HG02571 (cell line): ENCODE measurements around the gene KCNJ16.

Experiments used
- ATAC-seq: cut with Tn5 transposase; IDR thresholded peaks from one replicate; pipeline ENCODE4 v1.9.1; 2021; ENCODE audit warnings: mild to moderate bottlenecking, moderate library complexity; ENCODE audit not compliant: unreplicated experiment

The KCNJ16 gene

DNA sequence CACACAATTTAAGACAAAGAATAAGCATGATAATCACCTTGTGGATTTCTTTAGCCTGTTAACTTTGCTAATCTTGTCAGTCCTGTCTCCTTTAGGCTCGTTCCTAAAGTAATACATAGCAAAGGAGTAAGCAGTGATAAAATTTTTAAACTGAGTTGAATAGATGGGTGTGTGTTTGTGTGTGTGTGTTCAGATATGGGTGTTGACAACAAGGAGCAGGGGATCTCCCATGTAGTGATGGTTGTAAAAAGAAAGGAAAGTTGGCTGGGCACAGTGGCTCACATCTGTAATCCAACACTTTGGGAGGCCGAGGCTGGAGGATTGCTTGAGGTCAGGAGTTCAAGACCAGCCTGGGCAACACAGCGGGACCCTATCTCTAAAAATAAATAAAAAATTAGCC lies 49.7 kb downstream of the KCNJ16 start:
- no peak for ATAC-seq

DNA sequence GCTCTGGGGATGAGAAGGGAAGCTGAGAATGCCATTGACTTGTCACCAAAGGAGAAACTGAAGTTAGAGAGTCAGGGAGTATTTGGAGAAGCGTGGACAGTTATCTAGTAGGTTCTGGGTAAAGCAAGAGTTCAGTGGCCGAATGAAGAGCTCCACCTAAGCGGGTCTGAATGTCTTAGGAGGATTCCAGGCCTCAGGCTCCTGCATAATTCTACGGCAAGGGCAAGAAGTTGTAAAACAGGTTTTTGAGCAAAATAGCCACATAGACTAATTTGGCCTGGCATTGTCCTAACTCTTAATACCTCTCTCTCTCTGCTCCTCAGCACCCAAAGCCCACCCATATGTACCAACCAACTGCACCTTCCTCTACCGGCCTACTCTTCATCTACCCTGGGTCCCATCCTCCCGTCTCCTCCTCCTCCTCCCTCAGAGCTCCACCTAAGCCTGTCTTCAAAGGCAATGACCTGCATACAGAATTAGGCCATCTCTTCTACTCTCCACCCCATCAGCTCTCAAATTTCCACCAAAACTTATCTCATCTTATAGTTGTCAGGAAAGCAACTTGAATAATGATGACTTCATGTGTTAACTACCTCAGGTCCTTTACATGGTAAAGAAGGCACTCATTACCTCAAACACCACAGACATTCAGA lies 52.3 kb downstream of the KCNJ16 start:
- no peak for ATAC-seq

DNA sequence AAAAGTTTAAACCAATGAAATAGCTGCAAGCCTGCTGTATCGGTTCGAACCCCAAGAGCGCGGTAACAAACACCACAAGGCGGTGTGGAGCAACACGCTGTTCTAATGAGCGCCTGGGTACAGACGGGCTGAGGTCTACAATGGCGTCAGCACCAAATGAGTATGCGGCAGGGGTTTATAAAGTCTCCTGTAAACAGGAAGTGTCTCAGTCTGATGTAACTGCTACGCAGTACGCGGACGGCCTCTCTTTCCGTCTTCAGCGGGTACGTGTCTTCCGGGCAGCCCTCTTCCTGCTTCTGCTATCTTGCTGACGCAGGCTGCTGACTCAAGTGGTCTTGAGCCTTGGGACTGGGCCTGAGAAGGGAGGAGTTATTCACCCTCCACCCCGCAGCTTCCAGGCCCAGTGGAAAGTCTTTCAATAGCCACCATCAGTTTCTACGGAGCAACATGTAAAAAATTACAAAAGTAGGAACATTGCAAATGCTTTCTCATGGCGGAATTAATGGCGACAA lies 53.8 kb downstream of the KCNJ16 start:
- no peak for ATAC-seq

DNA sequence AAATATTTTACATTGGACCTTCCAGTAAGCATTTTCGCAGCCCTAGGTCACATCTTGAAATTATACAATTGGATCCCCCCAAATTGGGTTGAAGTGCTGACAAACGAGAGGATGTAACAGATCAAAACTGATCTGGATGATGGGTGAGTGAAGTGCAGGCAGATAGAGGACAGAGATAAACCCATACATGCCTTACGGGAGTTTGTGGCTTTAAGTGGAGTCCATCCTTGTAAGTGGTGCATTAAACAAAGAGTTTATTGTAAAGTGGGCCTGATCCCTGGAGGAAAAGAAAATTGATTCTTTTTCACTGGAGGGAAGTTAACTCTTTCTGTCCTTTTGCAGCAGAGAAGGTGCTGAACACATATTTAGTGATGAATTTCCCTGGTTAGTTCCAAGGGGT lies 55.3 kb downstream of the KCNJ16 start:
- no peak for ATAC-seq

DNA sequence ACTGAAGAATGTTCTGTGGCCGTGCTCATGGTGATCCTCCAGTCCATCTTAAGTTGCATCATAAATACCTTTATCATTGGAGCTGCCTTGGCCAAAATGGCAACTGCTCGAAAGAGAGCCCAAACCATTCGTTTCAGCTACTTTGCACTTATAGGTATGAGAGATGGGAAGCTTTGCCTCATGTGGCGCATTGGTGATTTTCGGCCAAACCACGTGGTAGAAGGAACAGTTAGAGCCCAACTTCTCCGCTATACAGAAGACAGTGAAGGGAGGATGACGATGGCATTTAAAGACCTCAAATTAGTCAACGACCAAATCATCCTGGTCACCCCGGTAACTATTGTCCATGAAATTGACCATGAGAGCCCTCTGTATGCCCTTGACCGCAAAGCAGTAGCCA lies 57.5 kb downstream of the KCNJ16 start:
- no peak for ATAC-seq

DNA sequence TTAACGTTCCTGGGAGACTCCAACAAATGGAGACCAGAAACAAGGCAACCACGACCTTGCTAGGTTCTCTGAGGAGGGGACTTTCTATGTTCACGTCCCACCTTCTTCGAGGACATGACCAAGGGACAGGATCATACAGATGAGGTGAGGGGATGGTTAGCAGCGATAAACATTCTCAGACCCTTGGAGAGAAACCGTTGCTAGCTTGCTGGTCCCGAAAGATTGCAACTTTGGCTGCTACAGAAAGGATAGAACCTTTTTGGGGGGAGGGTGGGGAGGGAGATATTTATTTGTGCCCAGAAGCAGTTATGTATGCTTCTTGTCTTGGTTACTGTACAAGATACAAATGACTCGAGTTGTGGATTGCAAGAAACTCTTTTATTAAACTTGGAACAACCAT lies 59.0 kb downstream of the KCNJ16 start:
- no peak for ATAC-seq

DNA sequence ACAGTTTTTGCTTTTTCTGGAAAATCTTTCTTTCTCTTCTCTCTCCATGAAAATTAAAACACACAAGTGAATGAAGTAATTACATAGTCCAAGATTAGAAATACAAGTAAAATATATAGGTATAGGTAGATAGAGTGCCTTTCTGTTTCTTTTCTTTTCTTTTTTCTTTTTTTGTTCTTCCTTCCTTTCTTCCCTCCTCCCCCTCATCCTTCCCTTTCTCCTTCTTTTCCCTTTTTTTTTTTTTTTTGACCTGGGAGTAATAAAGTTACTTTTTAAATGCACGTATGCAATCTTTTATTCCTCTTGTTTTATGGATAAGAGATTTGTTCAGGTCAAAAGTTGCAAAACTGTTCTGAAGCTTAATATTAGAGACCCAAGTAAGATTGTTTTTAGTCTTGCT lies 59.8 kb downstream of the KCNJ16 start:
- no peak for ATAC-seq

DNA sequence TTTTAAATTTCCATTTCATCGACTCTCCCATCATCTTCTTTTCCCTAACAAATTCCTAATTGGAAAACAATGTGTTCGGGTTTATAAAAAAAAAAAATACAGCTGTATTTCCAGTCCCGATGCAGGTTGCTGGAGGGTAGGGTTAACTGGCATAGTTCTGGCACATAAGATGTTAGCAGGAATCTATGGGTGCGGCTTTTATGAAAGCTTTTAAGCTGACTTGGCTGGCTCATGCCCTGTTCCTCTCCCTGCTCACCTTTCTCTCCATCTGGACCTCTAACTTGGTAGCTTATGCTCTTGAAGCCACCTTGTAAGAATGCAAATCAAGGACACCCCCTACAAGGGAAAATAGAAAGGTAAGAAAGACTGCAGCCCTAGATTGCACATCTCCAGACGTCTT lies 61.1 kb downstream of the KCNJ16 start:
- no peak for ATAC-seq

DNA sequence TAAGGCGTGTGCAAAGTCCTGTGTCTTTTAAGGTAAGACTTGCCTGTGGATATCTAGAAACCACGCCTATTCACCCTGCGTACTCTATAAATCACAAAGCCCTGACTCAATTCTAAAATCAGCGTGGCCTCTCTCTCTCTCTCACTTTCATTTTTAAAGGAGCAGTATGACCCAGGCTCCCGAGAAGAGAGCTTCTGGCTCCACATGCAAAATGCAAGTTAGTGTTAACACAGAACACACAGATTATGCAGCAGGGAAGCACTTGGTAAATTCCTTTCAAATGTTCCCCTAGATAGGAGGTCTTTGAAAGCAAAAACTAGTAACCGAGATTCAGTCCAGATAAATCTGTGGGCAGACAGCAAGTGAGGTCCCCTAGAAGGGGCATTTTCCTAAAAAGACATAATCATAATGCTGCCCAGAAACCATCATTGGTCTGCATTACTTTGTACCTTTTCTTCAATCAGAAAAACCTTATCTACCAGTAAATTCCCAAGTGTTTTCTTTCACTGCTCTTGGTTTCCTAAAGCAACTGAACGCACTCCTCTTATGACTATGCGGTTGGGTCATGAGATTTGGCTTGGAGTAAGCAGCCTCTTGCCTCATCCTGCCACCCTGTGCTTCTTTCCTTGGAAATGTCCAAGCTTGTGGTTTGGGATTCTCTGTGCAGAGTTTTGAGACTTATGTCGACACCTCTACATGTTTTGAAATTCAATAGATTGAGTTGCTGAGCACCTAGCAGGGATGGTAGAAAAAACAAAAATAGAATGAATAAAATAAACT lies 62.6 kb downstream of the KCNJ16 start:
- ATAC-seq: peak; percentile 98

DNA sequence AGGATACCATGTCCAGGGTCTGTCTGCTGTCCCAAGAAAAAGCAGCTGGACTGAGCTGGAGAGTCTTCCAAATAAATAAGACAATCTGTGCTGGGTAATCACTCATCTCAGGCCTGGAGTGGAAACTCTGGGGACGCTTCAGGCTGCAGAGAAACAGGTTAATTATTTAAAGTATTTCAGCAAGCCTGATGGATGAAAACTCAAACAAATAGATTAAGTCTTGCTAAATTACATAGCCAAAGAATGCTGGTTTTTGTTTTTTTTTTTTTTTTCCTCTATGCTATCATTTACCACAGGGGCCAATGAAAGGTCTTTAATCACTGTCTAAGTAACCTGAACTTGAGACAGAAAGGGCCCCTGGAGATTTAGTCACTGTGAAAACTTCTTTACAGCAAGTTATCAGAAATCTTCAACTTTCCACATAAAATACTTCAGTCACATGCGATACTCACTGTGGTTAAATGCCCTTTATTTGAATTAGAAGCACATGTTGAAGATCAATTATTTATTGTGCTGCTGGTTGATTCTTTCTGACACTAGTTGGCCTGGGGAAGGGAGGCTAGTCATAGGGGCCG lies 63.4 kb downstream of the KCNJ16 start:
- ATAC-seq: no peak

DNA sequence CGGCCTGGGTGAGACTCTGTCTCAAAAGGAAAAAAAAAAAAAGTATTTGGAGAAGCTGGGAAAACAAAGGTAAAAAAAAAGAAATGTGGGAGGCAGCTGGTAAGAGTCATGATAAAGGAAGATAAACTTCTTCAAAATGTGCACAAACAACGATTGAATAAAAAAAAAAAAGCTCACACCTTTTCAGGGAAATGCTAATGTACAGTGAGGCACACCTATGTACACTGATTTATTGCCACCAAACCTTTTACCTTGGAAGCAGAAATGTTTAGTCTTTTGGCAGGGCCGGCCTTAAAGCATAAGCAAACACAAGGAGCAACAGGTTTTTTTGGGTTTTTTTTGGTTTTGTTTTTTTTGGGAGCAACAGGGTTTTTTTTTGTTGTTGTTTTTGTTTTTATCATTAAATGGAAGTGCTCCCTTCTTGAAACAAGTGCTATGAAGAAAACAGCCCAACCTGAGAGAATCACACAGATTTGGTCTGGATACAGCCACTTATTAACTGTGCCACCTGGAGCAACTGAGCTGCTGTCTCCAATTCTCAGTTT lies 64.5 kb downstream of the KCNJ16 start:
- no peak for ATAC-seq

DNA sequence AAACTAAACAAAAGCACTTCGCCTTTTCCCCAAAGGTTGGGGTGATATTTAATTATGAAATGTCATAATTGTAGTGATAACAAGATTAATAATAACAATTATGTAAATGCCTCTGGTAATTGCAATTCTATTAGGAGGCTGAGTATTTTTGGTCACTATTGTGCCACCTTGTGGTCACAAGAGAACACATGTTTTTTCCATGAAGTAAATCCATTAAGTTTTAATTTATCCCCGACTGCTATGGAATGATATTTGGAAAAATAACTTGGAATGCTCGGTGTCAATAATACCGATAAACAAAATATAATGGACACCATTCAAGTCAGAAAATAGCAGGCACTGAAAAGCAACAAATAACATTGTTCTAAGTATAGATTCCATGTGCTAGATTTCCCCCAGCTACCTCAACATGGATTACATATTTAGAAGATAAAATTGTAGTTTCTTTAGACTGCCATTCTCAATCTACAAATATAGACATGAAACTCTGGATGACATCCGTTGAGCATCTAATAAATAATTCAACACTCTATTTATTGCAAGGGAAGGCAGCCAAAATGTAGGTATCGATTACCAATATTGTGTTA lies 69.3 kb downstream of the KCNJ16 start:
- no peak for ATAC-seq

DNA sequence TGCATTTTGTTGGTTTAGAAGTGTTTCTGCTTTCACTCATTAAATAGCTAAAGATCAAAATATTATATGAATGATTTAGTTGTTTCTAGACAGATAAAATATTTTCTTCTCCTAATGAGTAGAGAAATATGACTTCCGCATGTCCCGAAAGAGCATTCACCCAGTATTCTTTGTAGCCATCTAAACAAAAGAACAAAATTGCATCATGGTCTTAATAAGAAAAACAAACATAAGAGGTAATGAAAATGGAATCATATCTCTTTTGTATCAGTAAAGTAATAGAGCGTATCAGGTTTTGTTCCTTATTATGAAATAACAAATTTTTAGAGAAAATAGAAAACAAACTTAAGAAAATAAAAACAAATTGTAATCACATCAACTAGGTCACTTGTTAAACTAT lies 78.2 kb downstream of the KCNJ16 start:
- ATAC-seq: no peak

DNA sequence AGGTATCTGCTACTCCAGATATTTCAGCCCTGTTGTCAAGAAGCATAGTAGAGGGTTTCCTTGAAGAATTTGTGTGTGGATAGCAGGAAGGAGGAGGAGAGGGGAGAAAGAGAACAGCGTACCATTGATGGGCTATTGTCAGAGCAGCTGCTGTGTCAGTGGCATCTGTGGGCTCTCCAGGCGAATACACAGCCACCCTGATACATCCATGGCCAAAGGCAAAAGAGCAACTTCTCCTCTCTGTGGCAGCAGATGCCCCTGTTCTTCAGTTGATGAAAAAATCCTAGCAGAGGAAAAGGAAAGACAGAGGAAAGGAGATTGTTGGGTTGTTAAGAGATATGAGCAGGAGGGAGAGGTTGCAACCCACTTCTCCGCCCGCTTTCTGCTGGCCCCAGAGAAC lies 82.1 kb downstream of the KCNJ16 start:
- no peak for ATAC-seq

DNA sequence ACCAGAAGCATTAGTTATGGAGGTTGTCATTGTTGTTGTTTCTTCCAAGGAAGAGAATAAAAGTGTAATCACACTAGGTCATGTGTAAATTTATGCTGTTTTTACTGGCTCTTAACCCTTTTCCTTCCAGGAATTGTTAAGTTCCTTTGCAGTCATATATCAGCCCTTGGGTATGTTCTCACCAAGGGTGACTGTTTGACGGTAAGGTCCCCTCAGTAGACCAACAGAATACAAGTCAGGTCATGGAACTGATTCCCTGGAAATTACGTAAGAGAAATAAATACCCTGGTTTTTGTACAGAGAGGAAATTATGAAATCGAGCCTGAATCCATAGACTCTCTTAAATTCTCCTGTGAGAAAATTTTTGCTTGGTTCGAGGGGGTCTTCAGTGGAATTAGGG lies 83.2 kb downstream of the KCNJ16 start:
- no peak for ATAC-seq

DNA sequence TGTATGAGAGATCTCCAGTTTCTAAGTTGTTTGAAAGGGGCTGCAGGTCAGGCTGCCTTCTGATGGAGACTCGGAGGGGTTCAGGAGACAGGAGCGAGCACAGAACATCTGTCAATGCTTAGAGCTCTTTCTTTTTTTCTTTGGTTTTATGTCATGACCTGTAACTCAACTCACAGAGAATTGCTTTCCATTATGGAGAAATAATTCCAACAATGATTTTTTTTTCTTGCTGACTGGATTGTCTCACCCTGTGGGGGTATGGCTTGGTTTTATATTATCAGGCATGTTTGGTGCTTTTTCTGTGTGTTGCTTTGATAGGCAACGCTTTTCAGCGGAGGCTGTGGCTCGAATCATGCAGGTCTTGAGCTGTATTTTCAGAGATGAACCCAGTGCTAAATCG lies 83.6 kb downstream of the KCNJ16 start:
- no peak for ATAC-seq

DNA sequence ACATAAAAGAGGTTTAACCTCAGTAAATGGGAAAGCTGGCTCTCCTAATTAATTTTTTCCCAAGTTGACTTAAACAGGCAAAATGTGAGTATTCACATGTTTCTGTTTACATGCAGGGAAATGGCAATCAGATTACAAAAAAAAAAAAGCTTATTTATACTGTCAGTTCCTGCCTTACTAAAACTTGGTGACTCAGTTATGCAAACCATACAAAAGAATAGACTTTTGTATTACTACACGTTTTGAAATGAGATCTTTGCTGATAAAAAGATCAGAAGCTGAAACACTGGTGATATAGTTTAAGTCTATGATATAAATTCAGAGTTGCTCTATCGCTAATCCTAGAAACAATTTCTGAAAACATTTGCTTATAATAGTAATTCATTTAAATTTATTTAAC lies 85.0 kb downstream of the KCNJ16 start:
- ATAC-seq: no peak

DNA sequence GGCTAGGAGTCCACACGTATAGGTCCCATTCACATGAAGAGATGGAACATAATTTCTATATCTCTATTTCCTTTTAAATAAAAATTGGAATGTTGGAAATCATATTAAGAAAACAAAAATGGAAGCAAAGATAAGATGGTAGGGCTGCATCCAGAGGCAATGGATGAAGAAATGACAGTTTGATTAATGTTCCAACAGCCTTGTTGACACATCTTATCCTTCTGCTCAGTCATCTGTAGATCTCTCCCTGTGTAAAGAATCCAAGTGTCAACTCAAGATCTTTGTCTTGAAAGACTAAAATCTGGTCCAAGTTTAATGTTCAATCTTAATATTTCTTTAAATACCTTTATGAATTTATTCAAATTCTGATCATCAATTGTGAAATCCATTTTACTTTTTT lies 86.5 kb downstream of the KCNJ16 start:
- ATAC-seq: no peak

DNA sequence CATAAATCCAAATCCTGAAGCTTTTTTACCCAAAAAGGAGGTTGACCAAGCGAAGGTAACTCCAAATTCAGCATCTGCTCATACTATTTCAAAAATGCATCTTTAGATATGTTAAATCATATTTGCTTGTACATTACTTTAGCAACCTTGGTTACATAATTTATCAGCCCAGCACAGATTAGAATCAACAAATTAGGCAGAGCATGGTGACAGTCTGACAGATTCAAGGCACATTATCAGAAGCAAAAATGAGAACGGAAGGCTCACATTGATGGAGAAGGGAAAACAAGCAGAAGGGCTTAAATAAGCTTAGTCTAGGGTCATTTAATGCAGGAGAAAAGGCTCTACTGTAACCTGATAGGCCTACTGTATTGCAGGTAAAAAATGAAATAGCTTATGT lies 90.4 kb downstream of the KCNJ16 start:
- ATAC-seq: no peak

DNA sequence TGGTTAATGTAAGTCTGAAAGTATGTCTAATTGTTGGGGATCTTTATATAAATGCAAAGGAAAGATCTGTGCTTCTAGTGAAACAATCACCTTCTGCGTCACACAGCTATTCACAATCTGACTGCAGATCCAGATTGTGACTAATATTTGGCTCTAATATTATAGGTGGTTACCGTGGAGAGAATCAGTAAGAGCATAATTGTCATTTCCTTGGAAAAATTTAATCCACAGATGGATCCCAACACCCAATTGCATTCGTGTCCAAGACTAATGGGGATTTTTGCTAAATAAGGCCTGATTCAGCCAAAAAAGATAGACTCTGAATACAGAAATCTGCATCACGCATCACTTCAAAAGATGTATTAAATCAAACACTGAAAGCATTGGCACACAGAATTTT lies 91.6 kb downstream of the KCNJ16 start:
- no peak for ATAC-seq
